Measurements from ENCODE around the gene GPR4.
A peak's percentile ranks its signal among the peaks of the same experiment; 100 is the strongest.

The GPR4 gene

GRCh38 chr19:45576682-45577081 is 25.3 kb downstream of the GPR4 start:
- TF ChIP-seq NFIC (IDR thresholded peaks at IDR 0.05) (no peak), YY1 (IDR thresholded peaks at IDR 0.05; ENCODE audit: low read depth) (no peak), MAX (IDR thresholded peaks at IDR 0.05) (no peak), CREB1 (IDR thresholded peaks at IDR 0.05; ENCODE audit: low read depth) (no peak), CEBPB (IDR thresholded peaks at IDR 0.05) (no peak)

GRCh38 chr19:45575216-45575615 is 26.8 kb downstream of the GPR4 start:
- TF ChIP-seq EGR1 (IDR thresholded peaks at IDR 0.05) (no peak), USF1 (IDR thresholded peaks at IDR 0.05) (no peak), YY1 (IDR thresholded peaks at IDR 0.05; ENCODE audit: low read depth) (no peak), EP300 (IDR thresholded peaks at IDR 0.05; ENCODE audit: borderline replicate concordance) (no peak), CREB1 (IDR thresholded peaks at IDR 0.05; ENCODE audit: low read depth) (no peak), CEBPB (IDR thresholded peaks at IDR 0.05) (no peak)

GRCh38 chr19:45574526-45574925 is 27.5 kb downstream of the GPR4 start:
- TF ChIP-seq NFIC (IDR thresholded peaks at IDR 0.05) (no peak), TCF12 (IDR thresholded peaks at IDR 0.05; ENCODE audit: low read depth) (no peak), USF1 (IDR thresholded peaks at IDR 0.05) (no peak), FOXM1 (IDR thresholded peaks at IDR 0.05; ENCODE audit: borderline replicate concordance, low read depth) (no peak), ZBTB7A (IDR thresholded peaks at IDR 0.05; ENCODE audit: low read depth) (no peak), YY1 (IDR thresholded peaks at IDR 0.05; ENCODE audit: low read depth) (no peak), TAF1 (IDR thresholded peaks at IDR 0.05; ENCODE audit: low read depth) (no peak), REST (IDR thresholded peaks at IDR 0.05; ENCODE audit: low read depth) (no peak), RAD21 (IDR thresholded peaks at IDR 0.05; ENCODE audit: low read depth) (no peak), TEAD4 (IDR thresholded peaks at IDR 0.05) (no peak), MAX (IDR thresholded peaks at IDR 0.05) (no peak)

- TF ChIP-seq TCF12 (IDR thresholded peaks at IDR 0.05; ENCODE audit: low read depth), result no peak
- no peak for TF ChIP-seq REST (IDR thresholded peaks at IDR 0.05; ENCODE audit: low read depth)
- TF ChIP-seq NFIC (IDR thresholded peaks at IDR 0.05), result no peak
- no peak for TF ChIP-seq RAD21 (IDR thresholded peaks at IDR 0.05; ENCODE audit: low read depth)
- no peak for TF ChIP-seq FOXM1 (IDR thresholded peaks at IDR 0.05; ENCODE audit: borderline replicate concordance, low read depth)
- no peak for TF ChIP-seq TAF1 (IDR thresholded peaks at IDR 0.05; ENCODE audit: low read depth)
Measured at GRCh38 chr19:45571457-45572220, 30.4 kb downstream of the GPR4 start.

GRCh38 chr19:45569619-45570421 is 32.2 kb downstream of the GPR4 start:
- TF ChIP-seq YY1 (IDR thresholded peaks at IDR 0.05; ENCODE audit: low read depth) (0 out of 2 replicates have a peak, but pooled peaks have one; percentile 17), RAD21 (IDR thresholded peaks at IDR 0.05; ENCODE audit: low read depth) (peak; percentile 69), REST (IDR thresholded peaks at IDR 0.05; ENCODE audit: low read depth) (no peak)
